ENCODE measurements around the gene DNAJC28. TPM values are rescaled to one million over a fixed set of nuclear protein-coding genes. Genes with fewer than 3 reads are reported as not detected.
A peak's percentile ranks its signal among the peaks of the same experiment; 100 is the strongest.

Gene DNAJC28
- total and polyA plus RNA-seq, 2 experiments from 2014 or later, result 5.0 to 6.6 TPM

DNA sequence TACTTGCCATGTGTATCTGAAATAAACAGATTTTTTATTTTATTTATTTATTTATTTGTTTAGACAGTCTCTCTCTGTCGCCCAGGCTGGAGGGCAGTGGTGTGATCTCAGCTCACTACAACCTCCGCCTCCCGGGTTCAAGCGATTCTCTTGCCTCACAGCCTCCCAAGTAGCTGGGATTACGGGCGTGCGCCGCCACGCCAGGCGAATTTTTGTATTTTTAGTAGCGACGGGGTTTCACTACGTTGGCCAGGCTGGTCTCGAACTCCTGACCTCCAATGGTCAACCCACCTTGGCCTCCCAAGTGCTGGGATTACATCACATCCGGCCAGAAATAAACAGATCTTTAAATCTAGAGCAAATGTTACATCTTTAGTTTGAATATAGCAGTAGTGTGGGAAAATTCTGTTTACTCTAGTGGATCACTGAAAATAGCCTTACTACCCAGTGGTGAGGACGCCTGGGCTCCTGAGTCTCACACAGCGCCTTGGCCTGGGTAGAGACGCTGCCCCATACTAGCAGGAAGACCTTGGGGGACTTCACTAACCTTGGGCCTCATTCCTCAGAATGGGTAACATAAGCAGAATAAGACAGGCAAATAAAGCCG lies 49.7 kb upstream of the DNAJC28 start:
- Mint-ChIP-seq H3K4me3 (peak overlapping the region; percentile 96), H3K27me3 (ENCODE audit: insufficient read depth, low read depth, poor library complexity) (peaks cover 8% of the 10 kb centered on the region), H3K36me3 (ENCODE audit: low read depth) (peaks cover 64% of the 10 kb centered on the region), H3K9me3 (no peaks in the 10 kb centered on the region), H3K4me1 (peaks cover 11% of the 10 kb centered on the region), H3K27ac (peak overlapping the region; percentile 100)
- H3K4me2 ChIP-seq, result peak overlapping the region; percentile 87
- H3K27me3 ChIP-seq (ENCODE audit: insufficient read depth), result no peaks in the 10 kb centered on the region
- H2AFZ ChIP-seq, result no peak overlapping the region
- peak; percentile 5 for ATAC-seq
- H3K27ac ChIP-seq (ENCODE audit: low read depth), result peak overlapping the region; percentile 99
- H3K4me1 ChIP-seq (ENCODE audit: insufficient read depth), result peaks cover 7% of the 10 kb centered on the region
- TF ChIP-seq REST (IDR thresholded peaks at IDR 0.05; ENCODE audit: unreplicated experiment), result no peak
- TF ChIP-seq CREB1 (CRISPR knock-in tag; IDR thresholded peaks at IDR 0.05; ENCODE audit: low read depth), result 0 out of 2 replicates have a peak, but pooled peaks have one; percentile 11
- TF ChIP-seq ZNF114 (CRISPR knock-in tag; IDR thresholded peaks at IDR 0.05), result no peak
- no peak for TF ChIP-seq EZH2 (IDR thresholded peaks at IDR 0.05; ENCODE audit: low read depth, unreplicated experiment)
- TF ChIP-seq, protein P1, sequence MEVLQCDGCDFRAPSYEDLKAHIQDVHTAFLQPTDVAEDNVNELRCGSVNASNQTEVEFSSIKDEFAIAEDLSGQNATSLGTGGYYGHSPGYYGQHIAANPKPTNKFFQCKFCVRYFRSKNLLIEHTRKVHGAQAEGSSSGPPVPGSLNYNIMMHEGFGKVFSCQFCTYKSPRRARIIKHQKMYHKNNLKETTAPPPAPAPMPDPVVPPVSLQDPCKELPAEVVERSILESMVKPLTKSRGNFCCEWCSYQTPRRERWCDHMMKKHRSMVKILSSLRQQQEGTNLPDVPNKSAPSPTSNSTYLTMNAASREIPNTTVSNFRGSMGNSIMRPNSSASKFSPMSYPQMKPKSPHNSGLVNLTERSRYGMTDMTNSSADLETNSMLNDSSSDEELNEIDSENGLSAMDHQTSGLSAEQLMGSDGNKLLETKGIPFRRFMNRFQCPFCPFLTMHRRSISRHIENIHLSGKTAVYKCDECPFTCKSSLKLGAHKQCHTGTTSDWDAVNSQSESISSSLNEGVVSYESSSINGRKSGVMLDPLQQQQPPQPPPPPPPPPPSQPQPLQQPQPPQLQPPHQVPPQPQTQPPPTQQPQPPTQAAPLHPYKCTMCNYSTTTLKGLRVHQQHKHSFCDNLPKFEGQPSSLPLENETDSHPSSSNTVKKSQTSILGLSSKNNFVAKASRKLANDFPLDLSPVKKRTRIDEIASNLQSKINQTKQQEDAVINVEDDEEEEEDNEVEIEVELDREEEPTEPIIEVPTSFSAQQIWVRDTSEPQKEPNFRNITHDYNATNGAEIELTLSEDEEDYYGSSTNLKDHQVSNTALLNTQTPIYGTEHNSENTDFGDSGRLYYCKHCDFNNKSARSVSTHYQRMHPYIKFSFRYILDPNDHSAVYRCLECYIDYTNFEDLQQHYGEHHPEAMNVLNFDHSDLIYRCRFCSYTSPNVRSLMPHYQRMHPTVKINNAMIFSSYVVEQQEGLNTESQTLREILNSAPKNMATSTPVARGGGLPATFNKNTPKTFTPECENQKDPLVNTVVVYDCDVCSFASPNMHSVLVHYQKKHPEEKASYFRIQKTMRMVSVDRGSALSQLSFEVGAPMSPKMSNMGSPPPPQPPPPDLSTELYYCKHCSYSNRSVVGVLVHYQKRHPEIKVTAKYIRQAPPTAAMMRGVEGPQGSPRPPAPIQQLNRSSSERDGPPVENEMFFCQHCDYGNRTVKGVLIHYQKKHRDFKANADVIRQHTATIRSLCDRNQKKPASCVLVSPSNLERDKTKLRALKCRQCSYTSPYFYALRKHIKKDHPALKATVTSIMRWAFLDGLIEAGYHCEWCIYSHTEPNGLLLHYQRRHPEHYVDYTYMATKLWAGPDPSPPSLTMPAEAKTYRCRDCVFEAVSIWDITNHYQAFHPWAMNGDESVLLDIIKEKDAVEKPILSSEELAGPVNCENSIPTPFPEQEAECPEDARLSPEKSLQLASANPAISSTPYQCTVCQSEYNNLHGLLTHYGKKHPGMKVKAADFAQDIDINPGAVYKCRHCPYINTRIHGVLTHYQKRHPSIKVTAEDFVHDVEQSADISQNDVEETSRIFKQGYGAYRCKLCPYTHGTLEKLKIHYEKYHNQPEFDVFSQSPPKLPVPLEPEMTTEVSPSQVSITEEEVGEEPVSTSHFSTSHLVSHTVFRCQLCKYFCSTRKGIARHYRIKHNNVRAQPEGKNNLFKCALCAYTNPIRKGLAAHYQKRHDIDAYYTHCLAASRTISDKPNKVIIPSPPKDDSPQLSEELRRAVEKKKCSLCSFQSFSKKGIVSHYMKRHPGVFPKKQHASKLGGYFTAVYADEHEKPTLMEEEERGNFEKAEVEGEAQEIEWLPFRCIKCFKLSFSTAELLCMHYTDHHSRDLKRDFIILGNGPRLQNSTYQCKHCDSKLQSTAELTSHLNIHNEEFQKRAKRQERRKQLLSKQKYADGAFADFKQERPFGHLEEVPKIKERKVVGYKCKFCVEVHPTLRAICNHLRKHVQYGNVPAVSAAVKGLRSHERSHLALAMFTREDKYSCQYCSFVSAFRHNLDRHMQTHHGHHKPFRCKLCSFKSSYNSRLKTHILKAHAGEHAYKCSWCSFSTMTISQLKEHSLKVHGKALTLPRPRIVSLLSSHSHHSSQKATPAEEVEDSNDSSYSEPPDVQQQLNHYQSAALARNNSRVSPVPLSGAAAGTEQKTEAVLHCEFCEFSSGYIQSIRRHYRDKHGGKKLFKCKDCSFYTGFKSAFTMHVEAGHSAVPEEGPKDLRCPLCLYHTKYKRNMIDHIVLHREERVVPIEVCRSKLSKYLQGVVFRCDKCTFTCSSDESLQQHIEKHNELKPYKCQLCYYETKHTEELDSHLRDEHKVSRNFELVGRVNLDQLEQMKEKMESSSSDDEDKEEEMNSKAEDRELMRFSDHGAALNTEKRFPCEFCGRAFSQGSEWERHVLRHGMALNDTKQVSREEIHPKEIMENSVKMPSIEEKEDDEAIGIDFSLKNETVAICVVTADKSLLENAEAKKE (CRISPR knock-in tag; IDR thresholded peaks at IDR 0.05), result no peak
- no peaks in the 10 kb centered on the region for H3K9me2 ChIP-seq (ENCODE audit: insufficient read depth)
- H3K79me2 ChIP-seq (replicated peaks; ENCODE audit: insufficient read depth), result peaks cover 89% of the 10 kb centered on the region
- H3F3A ChIP-seq (replicated peaks; ENCODE audit: low read depth), result peaks cover 18% of the 10 kb centered on the region
- DNase-seq (ENCODE audit: low spot score), result peak; percentile 32
- H4K20me1 ChIP-seq (replicated peaks; ENCODE audit: insufficient read depth), result peaks cover 37% of the 10 kb centered on the region
- peak overlapping the region; percentile 97 for H3K4me3 ChIP-seq
- H3K36me3 ChIP-seq (ENCODE audit: insufficient read depth), result peaks cover 29% of the 10 kb centered on the region
